Measurements from ENCODE around the gene LIN28B.

- TF ChIP-seq, protein P1, sequence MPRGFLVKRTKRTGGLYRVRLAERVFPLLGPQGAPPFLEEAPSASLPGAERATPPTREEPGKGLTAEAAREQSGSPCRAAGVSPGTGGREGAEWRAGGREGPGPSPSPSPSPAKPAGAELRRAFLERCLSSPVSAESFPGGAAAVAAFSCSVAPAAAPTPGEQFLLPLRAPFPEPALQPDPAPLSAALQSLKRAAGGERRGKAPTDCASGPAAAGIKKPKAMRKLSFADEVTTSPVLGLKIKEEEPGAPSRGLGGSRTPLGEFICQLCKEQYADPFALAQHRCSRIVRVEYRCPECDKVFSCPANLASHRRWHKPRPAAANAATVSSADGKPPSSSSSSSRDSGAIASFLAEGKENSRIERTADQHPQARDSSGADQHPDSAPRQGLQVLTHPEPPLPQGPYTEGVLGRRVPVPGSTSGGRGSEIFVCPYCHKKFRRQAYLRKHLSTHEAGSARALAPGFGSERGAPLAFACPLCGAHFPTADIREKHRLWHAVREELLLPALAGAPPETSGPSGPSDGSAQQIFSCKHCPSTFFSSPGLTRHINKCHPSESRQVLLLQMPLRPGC (tag by site-specific recombination; IDR thresholded peaks at IDR 0.05), result no peak
- TF ChIP-seq ZNF660 (tag by site-specific recombination; IDR thresholded peaks at IDR 0.05) (no peak), CTCF (tag by site-specific recombination; IDR thresholded peaks at IDR 0.05) (no peak), SP2 (tag by site-specific recombination; IDR thresholded peaks at IDR 0.05) (no peak), ZNF398 (tag by site-specific recombination; IDR thresholded peaks at IDR 0.05) (no peak), BCL11A (tag by site-specific recombination; IDR thresholded peaks at IDR 0.05; ENCODE audit: low read depth) (no peak)
- TF ChIP-seq, protein P2, sequence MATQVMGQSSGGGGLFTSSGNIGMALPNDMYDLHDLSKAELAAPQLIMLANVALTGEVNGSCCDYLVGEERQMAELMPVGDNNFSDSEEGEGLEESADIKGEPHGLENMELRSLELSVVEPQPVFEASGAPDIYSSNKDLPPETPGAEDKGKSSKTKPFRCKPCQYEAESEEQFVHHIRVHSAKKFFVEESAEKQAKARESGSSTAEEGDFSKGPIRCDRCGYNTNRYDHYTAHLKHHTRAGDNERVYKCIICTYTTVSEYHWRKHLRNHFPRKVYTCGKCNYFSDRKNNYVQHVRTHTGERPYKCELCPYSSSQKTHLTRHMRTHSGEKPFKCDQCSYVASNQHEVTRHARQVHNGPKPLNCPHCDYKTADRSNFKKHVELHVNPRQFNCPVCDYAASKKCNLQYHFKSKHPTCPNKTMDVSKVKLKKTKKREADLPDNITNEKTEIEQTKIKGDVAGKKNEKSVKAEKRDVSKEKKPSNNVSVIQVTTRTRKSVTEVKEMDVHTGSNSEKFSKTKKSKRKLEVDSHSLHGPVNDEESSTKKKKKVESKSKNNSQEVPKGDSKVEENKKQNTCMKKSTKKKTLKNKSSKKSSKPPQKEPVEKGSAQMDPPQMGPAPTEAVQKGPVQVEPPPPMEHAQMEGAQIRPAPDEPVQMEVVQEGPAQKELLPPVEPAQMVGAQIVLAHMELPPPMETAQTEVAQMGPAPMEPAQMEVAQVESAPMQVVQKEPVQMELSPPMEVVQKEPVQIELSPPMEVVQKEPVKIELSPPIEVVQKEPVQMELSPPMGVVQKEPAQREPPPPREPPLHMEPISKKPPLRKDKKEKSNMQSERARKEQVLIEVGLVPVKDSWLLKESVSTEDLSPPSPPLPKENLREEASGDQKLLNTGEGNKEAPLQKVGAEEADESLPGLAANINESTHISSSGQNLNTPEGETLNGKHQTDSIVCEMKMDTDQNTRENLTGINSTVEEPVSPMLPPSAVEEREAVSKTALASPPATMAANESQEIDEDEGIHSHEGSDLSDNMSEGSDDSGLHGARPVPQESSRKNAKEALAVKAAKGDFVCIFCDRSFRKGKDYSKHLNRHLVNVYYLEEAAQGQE (tag by site-specific recombination; IDR thresholded peaks at IDR 0.05), result no peak
Measured at GRCh38 chr6:104940238-104940892, 16.5 kb upstream of the LIN28B start.

All from HEK293 (cell line).